Lower leg skin (tissue), 3 donors: Measurements from ENCODE around the gene ERG28.

Experiments
- POLR2A ChIP-seq, 2 donors: fragments of 450-650 bp; IDR thresholded peaks; one replicate each; pipeline ENCODE4 v1.6.1; 2016 to 2017; ENCODE audit warnings: antibody characterized with exemption in 2 of 2, mild to moderate bottlenecking in 1 of 2, moderate library complexity in 1 of 2
- TF ChIP-seq, protein P1 (sequence below), 3 donors: fragments of 450-650 bp; IDR thresholded peaks; one replicate each; pipeline ENCODE4 v1.5.1; 2016; ENCODE audit warnings: antibody characterized with exemption in 3 of 3, mild to moderate bottlenecking in 3 of 3, moderate library complexity in 2 of 3

DNA sequence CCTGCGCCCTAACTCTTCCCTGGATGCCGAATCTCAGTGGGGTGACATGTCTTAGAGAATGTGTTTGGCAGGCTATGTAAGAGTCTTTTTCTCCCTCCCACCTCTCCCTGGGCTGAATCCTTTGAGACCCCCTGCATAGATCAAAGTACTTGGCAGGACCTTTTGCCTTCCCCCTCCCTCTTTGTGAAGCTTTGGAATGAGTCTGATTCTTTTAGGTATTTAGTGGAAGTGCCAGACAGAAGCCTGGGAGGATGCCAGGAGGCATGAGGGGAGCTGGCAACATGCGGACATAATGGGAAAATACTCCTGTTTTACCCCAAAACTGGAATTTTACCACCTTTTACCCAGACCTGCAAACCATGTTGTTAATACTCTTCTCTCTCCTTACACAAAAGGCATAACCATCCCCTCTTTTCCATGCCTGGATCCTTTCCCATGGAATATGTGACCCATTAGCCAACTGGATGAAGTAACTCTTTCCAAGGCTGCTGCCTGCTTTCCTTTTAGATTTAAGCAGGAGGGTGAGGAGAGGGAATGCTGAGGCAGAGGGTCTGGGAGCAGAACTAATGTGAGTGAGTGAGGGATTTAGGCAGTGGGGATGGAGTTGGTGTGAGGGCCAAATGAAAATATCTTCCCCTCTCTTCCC lies 42.1 kb upstream of the ERG28 start:
- TF ChIP-seq, protein P1, sequence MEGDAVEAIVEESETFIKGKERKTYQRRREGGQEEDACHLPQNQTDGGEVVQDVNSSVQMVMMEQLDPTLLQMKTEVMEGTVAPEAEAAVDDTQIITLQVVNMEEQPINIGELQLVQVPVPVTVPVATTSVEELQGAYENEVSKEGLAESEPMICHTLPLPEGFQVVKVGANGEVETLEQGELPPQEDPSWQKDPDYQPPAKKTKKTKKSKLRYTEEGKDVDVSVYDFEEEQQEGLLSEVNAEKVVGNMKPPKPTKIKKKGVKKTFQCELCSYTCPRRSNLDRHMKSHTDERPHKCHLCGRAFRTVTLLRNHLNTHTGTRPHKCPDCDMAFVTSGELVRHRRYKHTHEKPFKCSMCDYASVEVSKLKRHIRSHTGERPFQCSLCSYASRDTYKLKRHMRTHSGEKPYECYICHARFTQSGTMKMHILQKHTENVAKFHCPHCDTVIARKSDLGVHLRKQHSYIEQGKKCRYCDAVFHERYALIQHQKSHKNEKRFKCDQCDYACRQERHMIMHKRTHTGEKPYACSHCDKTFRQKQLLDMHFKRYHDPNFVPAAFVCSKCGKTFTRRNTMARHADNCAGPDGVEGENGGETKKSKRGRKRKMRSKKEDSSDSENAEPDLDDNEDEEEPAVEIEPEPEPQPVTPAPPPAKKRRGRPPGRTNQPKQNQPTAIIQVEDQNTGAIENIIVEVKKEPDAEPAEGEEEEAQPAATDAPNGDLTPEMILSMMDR (IDR thresholded peaks at IDR 0.05): no peak
- no peak for TF ChIP-seq POLR2A (IDR thresholded peaks at IDR 0.05)
